GM18873 (cell line): ENCODE measurements around the gene KCNK10.

Experiments used
- ATAC-seq: cut with Tn5 transposase; IDR thresholded peaks from one replicate; pipeline ENCODE4 v1.9.1; 2021; ENCODE audit warnings: mild to moderate bottlenecking, moderate library complexity, moderate number of reproducible peaks; ENCODE audit not compliant: unreplicated experiment, low FRiP score

Gene KCNK10

GRCh38 chr14:88194531-88194930 lies 128.5 kb downstream of the KCNK10 start:
- no peak for ATAC-seq

GRCh38 chr14:88191605-88192004 lies 131.5 kb downstream of the KCNK10 start:
- no peak for ATAC-seq

- ATAC-seq: peak; percentile 59
Observed at GRCh38 chr14:88189417-88190191, 133.5 kb downstream of the KCNK10 start.

GRCh38 chr14:88188745-88189416 lies 134.2 kb downstream of the KCNK10 start:
- ATAC-seq: peak; percentile 49

- no peak for ATAC-seq
Observed at GRCh38 chr14:88185843-88186242, 137.2 kb downstream of the KCNK10 start.

GRCh38 chr14:88184956-88185355 lies 138.1 kb downstream of the KCNK10 start:
- ATAC-seq: no peak

- ATAC-seq: no peak
Observed at GRCh38 chr14:88181072-88181471, 142.0 kb downstream of the KCNK10 start.

GRCh38 chr14:88179716-88180115 lies 143.4 kb downstream of the KCNK10 start:
- no peak for ATAC-seq

GRCh38 chr14:88170333-88170732 lies 152.7 kb downstream of the KCNK10 start:
- ATAC-seq: no peak

GRCh38 chr14:88168498-88169165 lies 154.4 kb downstream of the KCNK10 start:
- peak; percentile 83 for ATAC-seq

- ATAC-seq: no peak
Observed at GRCh38 chr14:88168025-88168424, 155.0 kb downstream of the KCNK10 start.

- ATAC-seq: no peak
Observed at GRCh38 chr14:88166616-88167015, 156.5 kb downstream of the KCNK10 start.

GRCh38 chr14:88164906-88165534 lies 158.0 kb downstream of the KCNK10 start:
- no peak for ATAC-seq

GRCh38 chr14:88163731-88164255 lies 159.3 kb downstream of the KCNK10 start:
- ATAC-seq: no peak

- ATAC-seq: no peak
Observed at GRCh38 chr14:88156127-88156526, 166.9 kb downstream of the KCNK10 start.

- no peak for ATAC-seq
Observed at GRCh38 chr14:88154926-88155325, 168.1 kb downstream of the KCNK10 start.

GRCh38 chr14:88154321-88154720 lies 168.7 kb downstream of the KCNK10 start:
- ATAC-seq: no peak

- no peak for ATAC-seq
Observed at GRCh38 chr14:88146881-88147649, 176.0 kb downstream of the KCNK10 start.

- ATAC-seq: no peak
Observed at GRCh38 chr14:88143810-88144209, 179.3 kb downstream of the KCNK10 start.

GRCh38 chr14:88142997-88143396 lies 180.1 kb downstream of the KCNK10 start:
- no peak for ATAC-seq
